OCI-LY3 (cell line): Measurements from ENCODE around the gene CTTN.

Experiments used
- H2AFZ ChIP-seq: fragments of 200-600, 300-600 bp; shearing (Covaris generic); 2 replicates; pipeline ENCODE4 v1.6.0; 2014; ENCODE audit warnings: antibody characterized with exemption, low read depth, low read length
- H3K27ac ChIP-seq: fragments of 200-600, 300-600 bp; sonication (generic); 2 replicates; pipeline ENCODE4 v1.5.1; 2014; ENCODE audit warnings: mild to moderate bottlenecking, low read length, moderate library complexity, mixed read lengths
- H3K27me3 ChIP-seq: fragments of 200-600, 300-600 bp; sonication (generic); 2 replicates; pipeline ENCODE4 v1.6.1; 2014; ENCODE audit warnings: low read depth, low read length, mixed read lengths
- H3K36me3 ChIP-seq: fragments of 200-600, 300-600 bp; sonication (generic); replicated peaks from 2 replicates; pipeline ENCODE3; 2014; ENCODE audit warnings: low read depth, low read length, mixed read lengths
- H3K4me1 ChIP-seq: fragments of 300-600, 200-600 bp; sonication (generic); 2 replicates; pipeline ENCODE4 v1.6.1; 2014; ENCODE audit warnings: low read length, mixed read lengths
- H3K4me2 ChIP-seq: fragments of 200-600, 300-600 bp; sonication (generic); 2 replicates; pipeline ENCODE4 v1.6.1; 2014; ENCODE audit warnings: low read length, mixed read lengths
- H3K4me3 ChIP-seq: fragments of 300-600, 200-600 bp; sonication (generic); 2 replicates; pipeline ENCODE4 v1.5.1; 2014; ENCODE audit warnings: antibody characterized with exemption, mild to moderate bottlenecking, low read length, moderate library complexity
- H3K79me2 ChIP-seq: fragments of 300-600, 200-600 bp; shearing (Covaris generic); 2 replicates; pipeline ENCODE4 v1.6.1; 2014; ENCODE audit warnings: mild to moderate bottlenecking, low read length, mixed read lengths
- H3K9ac ChIP-seq: fragments of 300-600, 200-600 bp; shearing (Covaris generic); 2 replicates; pipeline ENCODE4 v1.6.0; 2014; ENCODE audit warnings: mild to moderate bottlenecking, low read length, moderate library complexity
- H3K9me3 ChIP-seq: fragments of 200-600, 300-600 bp; shearing (Covaris generic); 2 replicates; pipeline ENCODE4 v1.6.1; 2014; ENCODE audit warnings: low read length, mixed read lengths; ENCODE audit not compliant: insufficient read depth
- H4K20me1 ChIP-seq: fragments of 200-600, 300-600 bp; sonication (generic); 2 replicates; pipeline ENCODE4 v1.6.1; 2016; ENCODE audit warnings: low read length, mixed read lengths; ENCODE audit not compliant: insufficient read depth
- EZH2phosphoT487 ChIP-seq: fragments of 200-600 bp; shearing (Covaris generic); IDR thresholded peaks from 2 replicates; pipeline ENCODE4 v1.6.1; 2018; ENCODE audit warnings: antibody characterized with exemption, mixed run types, low read depth
- TF ChIP-seq, protein P1 (sequence below): fragments of 200-600, 300-600 bp; sonication (generic); IDR thresholded peaks from 2 replicates; pipeline ENCODE4 v1.5.1; 2014; ENCODE audit warnings: antibody characterized with exemption, low read length, low read depth

The CTTN gene

DNA sequence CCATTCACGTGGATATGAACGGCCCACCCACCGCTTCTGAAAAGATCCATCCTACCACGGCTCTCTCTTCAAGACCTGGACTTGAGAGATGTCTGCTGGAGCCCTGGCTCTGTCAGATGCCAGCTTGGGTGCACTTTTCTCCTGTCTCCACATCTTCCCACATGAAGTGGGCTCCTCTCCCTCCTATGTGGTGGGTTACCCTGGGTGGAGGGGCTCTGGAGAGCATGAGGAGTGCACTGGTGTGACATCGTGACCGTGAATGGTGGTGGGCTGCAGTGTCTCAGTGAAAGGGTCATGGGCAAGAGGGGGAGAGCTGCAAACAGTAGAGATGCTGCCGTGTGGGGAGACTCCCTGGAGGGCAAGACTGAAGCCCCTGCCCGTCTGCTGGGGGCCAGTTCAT lies 76.4 kb downstream of the CTTN start:
- Histone ChIP-seq H3K4me3 (no peak overlapping the region), H3K9me3 (no peaks in the 10 kb centered on the region), H3K4me2 (no peak overlapping the region), H3K36me3 (no peaks in the 10 kb centered on the region), H2AFZ (no peak overlapping the region), H4K20me1 (no peaks in the 10 kb centered on the region), H3K27ac (no peak overlapping the region), H3K79me2 (no peaks in the 10 kb centered on the region), H3K27me3 (peaks cover 11% of the 10 kb centered on the region; the same call in 1 of the 2 replicates), H3K4me1 (peaks cover 15% of the 10 kb centered on the region), H3K9ac (no peak overlapping the region)
- TF ChIP-seq, protein P1, sequence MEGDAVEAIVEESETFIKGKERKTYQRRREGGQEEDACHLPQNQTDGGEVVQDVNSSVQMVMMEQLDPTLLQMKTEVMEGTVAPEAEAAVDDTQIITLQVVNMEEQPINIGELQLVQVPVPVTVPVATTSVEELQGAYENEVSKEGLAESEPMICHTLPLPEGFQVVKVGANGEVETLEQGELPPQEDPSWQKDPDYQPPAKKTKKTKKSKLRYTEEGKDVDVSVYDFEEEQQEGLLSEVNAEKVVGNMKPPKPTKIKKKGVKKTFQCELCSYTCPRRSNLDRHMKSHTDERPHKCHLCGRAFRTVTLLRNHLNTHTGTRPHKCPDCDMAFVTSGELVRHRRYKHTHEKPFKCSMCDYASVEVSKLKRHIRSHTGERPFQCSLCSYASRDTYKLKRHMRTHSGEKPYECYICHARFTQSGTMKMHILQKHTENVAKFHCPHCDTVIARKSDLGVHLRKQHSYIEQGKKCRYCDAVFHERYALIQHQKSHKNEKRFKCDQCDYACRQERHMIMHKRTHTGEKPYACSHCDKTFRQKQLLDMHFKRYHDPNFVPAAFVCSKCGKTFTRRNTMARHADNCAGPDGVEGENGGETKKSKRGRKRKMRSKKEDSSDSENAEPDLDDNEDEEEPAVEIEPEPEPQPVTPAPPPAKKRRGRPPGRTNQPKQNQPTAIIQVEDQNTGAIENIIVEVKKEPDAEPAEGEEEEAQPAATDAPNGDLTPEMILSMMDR: no peak
- TF ChIP-seq EZH2phosphoT487: no peak

DNA sequence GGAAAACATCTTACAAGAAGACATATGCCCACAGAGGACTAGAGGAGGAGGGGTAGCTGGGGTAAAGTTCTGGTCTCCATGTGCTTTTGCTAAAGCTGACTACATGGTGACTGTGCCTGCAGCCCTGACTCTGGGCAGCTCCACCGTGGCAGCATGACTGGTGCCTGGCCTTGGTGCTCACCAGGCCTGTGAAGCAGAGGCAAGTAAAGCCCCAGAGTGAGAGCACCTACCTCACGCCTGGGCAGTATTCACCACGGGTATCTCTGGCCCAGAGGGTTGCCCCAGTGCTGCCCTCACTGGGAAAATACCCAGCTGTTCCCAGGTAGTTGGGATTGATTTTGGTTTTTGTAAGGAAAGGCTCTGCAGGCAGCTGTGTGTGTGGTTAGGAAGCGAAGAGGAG lies 78.3 kb downstream of the CTTN start:
- H3K4me3 ChIP-seq: no peak overlapping the region
- H3K27me3 ChIP-seq: peaks cover 8% of the 10 kb centered on the region; the same call in 1 of the 2 replicates
- TF ChIP-seq EZH2phosphoT487: no peak
- TF ChIP-seq, protein P1: no peak
- no peaks in the 10 kb centered on the region for H4K20me1 ChIP-seq
- H3K36me3 ChIP-seq: no peaks in the 10 kb centered on the region
- no peak overlapping the region for H3K27ac ChIP-seq
- H3K9ac ChIP-seq: no peak overlapping the region
- H3K4me2 ChIP-seq: no peak overlapping the region
- H3K4me1 ChIP-seq: no peaks in the 10 kb centered on the region
- H2AFZ ChIP-seq: no peak overlapping the region
- no peaks in the 10 kb centered on the region for H3K79me2 ChIP-seq
- H3K9me3 ChIP-seq: no peaks in the 10 kb centered on the region

DNA sequence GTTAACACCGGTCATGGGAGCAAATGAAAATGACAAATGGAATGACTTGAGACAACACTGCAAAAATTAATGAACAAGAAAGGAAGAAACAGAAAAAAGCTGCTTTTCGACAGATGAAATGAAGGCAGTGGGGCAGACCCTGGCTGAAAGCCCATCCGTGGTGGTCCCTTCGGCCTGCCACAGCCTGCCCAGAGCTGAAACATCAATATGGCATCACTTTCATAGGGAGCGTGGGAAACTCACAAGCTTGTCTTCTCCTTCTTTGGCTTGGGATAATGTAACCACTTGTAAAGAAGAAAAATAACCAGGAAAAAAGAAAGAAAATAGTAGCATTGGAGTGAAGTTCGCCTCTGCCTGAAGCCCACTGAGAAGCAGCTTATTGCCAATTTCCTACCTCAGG lies 78.8 kb downstream of the CTTN start:
- TF ChIP-seq EZH2phosphoT487: no peak
- TF ChIP-seq, protein P1: no peak
- Histone ChIP-seq H3K4me1 (no peaks in the 10 kb centered on the region), H3K9me3 (no peaks in the 10 kb centered on the region), H3K27ac (no peak overlapping the region), H3K79me2 (no peaks in the 10 kb centered on the region), H4K20me1 (no peaks in the 10 kb centered on the region), H3K4me3 (no peak overlapping the region), H3K4me2 (no peak overlapping the region), H3K9ac (no peak overlapping the region), H3K27me3 (0 out of 2 replicates have a peak, but pooled peaks cover 4% of the 10 kb centered on the region), H2AFZ (no peak overlapping the region), H3K36me3 (no peaks in the 10 kb centered on the region)

DNA sequence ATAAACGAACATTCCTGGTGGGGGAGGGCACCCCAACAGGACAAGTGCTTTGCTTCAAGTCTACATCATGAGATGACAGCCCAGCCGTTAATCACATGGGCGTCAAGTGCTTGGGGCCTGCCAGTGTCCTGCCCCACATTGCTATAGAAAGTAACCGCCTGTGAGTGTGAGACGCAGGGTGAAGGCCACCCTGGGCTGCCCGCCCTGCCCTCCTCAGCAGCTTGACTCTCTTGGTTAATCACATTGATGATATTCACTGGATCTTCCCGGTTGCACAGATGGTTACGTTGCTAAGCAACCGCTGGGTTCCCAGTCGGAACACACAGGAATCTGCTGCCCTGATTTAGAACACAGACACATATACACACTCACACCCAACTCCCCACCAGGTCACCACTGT lies 79.3 kb downstream of the CTTN start:
- Histone ChIP-seq H3K79me2 (no peaks in the 10 kb centered on the region), H3K27ac (no peak overlapping the region), H2AFZ (no peak overlapping the region), H3K27me3 (0 out of 2 replicates have a peak, but pooled peaks cover 4% of the 10 kb centered on the region), H3K4me1 (no peaks in the 10 kb centered on the region), H3K36me3 (no peaks in the 10 kb centered on the region), H4K20me1 (no peaks in the 10 kb centered on the region), H3K9me3 (no peaks in the 10 kb centered on the region), H3K4me3 (no peak overlapping the region), H3K4me2 (no peak overlapping the region), H3K9ac (no peak overlapping the region)
- no peak for TF ChIP-seq EZH2phosphoT487
- TF ChIP-seq, protein P1: no peak
